ENCODE data around the gene SYNCRIP.
"Not testable (repeated sequence)": the region's sequence is repeated elsewhere in the genome, so short reads cannot be mapped to it uniquely, and the experiment has no call there.

The SYNCRIP gene

GRCh38 chr6:85637579-85637978 is 5.1 kb downstream of the SYNCRIP start:
- Histone ChIP-seq H2AFZ (ENCODE audit: low read length) (no peak overlapping the region), H3F3A (ENCODE audit: low read depth) (no peaks in the 10 kb centered on the region), H3K79me2 (ENCODE audit: insufficient read depth, low read length) (peaks cover 99% of the 10 kb centered on the region), H3K27me3 (ENCODE audit: insufficient read depth, low read length, poor library complexity, severe bottlenecking) (peaks cover 6% of the 10 kb centered on the region), H4K20me1 (ENCODE audit: insufficient read depth, low read length, poor library complexity, severe bottlenecking) (peaks cover 97% of the 10 kb centered on the region), H3K4me3 (ENCODE audit: low read length, poor library complexity, severe bottlenecking) (peak overlapping the region; percentile 97), H3K9me2 (replicated peaks; ENCODE audit: low read depth, low read length) (no peaks in the 10 kb centered on the region), H3K4me1 (ENCODE audit: insufficient read depth, low read length, poor library complexity, severe bottlenecking) (peaks cover 52% of the 10 kb centered on the region), H3K9me3 (ENCODE audit: insufficient read depth, low read depth, low read length) (no peaks in the 10 kb centered on the region), H3K36me3 (ENCODE audit: insufficient read depth, low read length) (peaks cover 81% of the 10 kb centered on the region), H3K9ac (ENCODE audit: low read depth, low read length, poor library complexity, severe bottlenecking) (peak overlapping the region; percentile 23), H3K4me2 (ENCODE audit: low read depth, low read length, poor library complexity, severe bottlenecking) (peak overlapping the region; percentile 88)
- TF ChIP-seq CTCF (conservative IDR thresholded peaks at IDR 0.05; ENCODE audit: low read length) (no peak), EZH2phosphoT487 (IDR thresholded peaks at IDR 0.05; ENCODE audit: borderline replicate concordance) (no peak)

- peak overlapping the region; percentile 35 for H3K4me2 ChIP-seq (ENCODE audit: low read depth, low read length, poor library complexity, severe bottlenecking)
- H3K9me2 ChIP-seq (replicated peaks; ENCODE audit: low read depth, low read length): no peaks in the 10 kb centered on the region
- no peak overlapping the region for H3K4me3 ChIP-seq (ENCODE audit: low read length, poor library complexity, severe bottlenecking)
- H3K36me3 ChIP-seq (ENCODE audit: insufficient read depth, low read length): peaks cover 92% of the 10 kb centered on the region
- no peaks in the 10 kb centered on the region for H3K9me3 ChIP-seq (ENCODE audit: insufficient read depth, low read depth, low read length)
- TF ChIP-seq CTCF (conservative IDR thresholded peaks at IDR 0.05; ENCODE audit: low read length) (no peak), EZH2phosphoT487 (IDR thresholded peaks at IDR 0.05; ENCODE audit: borderline replicate concordance) (no peak)
- no peaks in the 10 kb centered on the region for H3K27me3 ChIP-seq (ENCODE audit: insufficient read depth, low read length, poor library complexity, severe bottlenecking)
- H3K9ac ChIP-seq (ENCODE audit: low read depth, low read length, poor library complexity, severe bottlenecking): no peak overlapping the region
- peaks cover 43% of the 10 kb centered on the region for H3K4me1 ChIP-seq (ENCODE audit: insufficient read depth, low read length, poor library complexity, severe bottlenecking)
- peaks cover 97% of the 10 kb centered on the region for H3K79me2 ChIP-seq (ENCODE audit: insufficient read depth, low read length)
- no peaks in the 10 kb centered on the region for H3F3A ChIP-seq (ENCODE audit: low read depth)
- H4K20me1 ChIP-seq (ENCODE audit: insufficient read depth, low read length, poor library complexity, severe bottlenecking): peaks cover 93% of the 10 kb centered on the region
- H2AFZ ChIP-seq (ENCODE audit: low read length): no peak overlapping the region
Measured at GRCh38 chr6:85632164-85632942, 10.3 kb downstream of the SYNCRIP start.

- Histone ChIP-seq H3K4me2 (ENCODE audit: low read depth, low read length, poor library complexity, severe bottlenecking) (peak overlapping the region; percentile 35), H3K79me2 (ENCODE audit: insufficient read depth, low read length) (peaks cover 97% of the 10 kb centered on the region), H3K4me1 (ENCODE audit: insufficient read depth, low read length, poor library complexity, severe bottlenecking) (peaks cover 40% of the 10 kb centered on the region), H4K20me1 (ENCODE audit: insufficient read depth, low read length, poor library complexity, severe bottlenecking) (peaks cover 93% of the 10 kb centered on the region), H3K36me3 (ENCODE audit: insufficient read depth, low read length) (peaks cover 92% of the 10 kb centered on the region)
- not testable (repeated sequence) for H2AFZ ChIP-seq (ENCODE audit: low read length); H3K4me3 ChIP-seq (ENCODE audit: low read length, poor library complexity, severe bottlenecking); H3F3A ChIP-seq (ENCODE audit: low read depth); H3K9me3 ChIP-seq (ENCODE audit: insufficient read depth, low read depth, low read length); H3K9ac ChIP-seq (ENCODE audit: low read depth, low read length, poor library complexity, severe bottlenecking); H3K9me2 ChIP-seq (replicated peaks; ENCODE audit: low read depth, low read length); H3K27me3 ChIP-seq (ENCODE audit: insufficient read depth, low read length, poor library complexity, severe bottlenecking)
Measured at GRCh38 chr6:85631117-85631516, 11.6 kb downstream of the SYNCRIP start.

- Histone ChIP-seq H3K4me3 (ENCODE audit: low read length, poor library complexity, severe bottlenecking) (no peak overlapping the region), H3K36me3 (ENCODE audit: insufficient read depth, low read length) (peaks cover 92% of the 10 kb centered on the region), H3K9me3 (ENCODE audit: insufficient read depth, low read depth, low read length) (no peaks in the 10 kb centered on the region), H3F3A (ENCODE audit: low read depth) (no peaks in the 10 kb centered on the region), H3K9ac (ENCODE audit: low read depth, low read length, poor library complexity, severe bottlenecking) (no peak overlapping the region), H3K4me2 (ENCODE audit: low read depth, low read length, poor library complexity, severe bottlenecking) (peak overlapping the region; percentile 24), H3K27me3 (ENCODE audit: insufficient read depth, low read length, poor library complexity, severe bottlenecking) (no peaks in the 10 kb centered on the region), H2AFZ (ENCODE audit: low read length) (no peak overlapping the region), H3K4me1 (ENCODE audit: insufficient read depth, low read length, poor library complexity, severe bottlenecking) (peaks cover 30% of the 10 kb centered on the region), H3K79me2 (ENCODE audit: insufficient read depth, low read length) (peaks cover 97% of the 10 kb centered on the region), H4K20me1 (ENCODE audit: insufficient read depth, low read length, poor library complexity, severe bottlenecking) (peaks cover 93% of the 10 kb centered on the region), H3K9me2 (replicated peaks; ENCODE audit: low read depth, low read length) (no peaks in the 10 kb centered on the region)
- TF ChIP-seq EZH2phosphoT487 (IDR thresholded peaks at IDR 0.05; ENCODE audit: borderline replicate concordance) (no peak), CTCF (conservative IDR thresholded peaks at IDR 0.05; ENCODE audit: low read length) (no peak)
Measured at GRCh38 chr6:85628353-85628752, 14.3 kb downstream of the SYNCRIP start.
